ENCODE results near the gene SPACA7.

GRCh38 chr13:112444416-112445399 is 68.6 kb downstream of the SPACA7 start:
- no peak for TF ChIP-seq SMC3 (conservative IDR thresholded peaks at IDR 0.05; ENCODE audit: insufficient read depth, low read depth, low read length)
- TF ChIP-seq ZNF280B (CRISPR knock-in tag; IDR thresholded peaks at IDR 0.05): no peak
- TF ChIP-seq MAZ (CRISPR knock-in tag; conservative IDR thresholded peaks at IDR 0.05 in 1 of 2, IDR thresholded peaks at IDR 0.05 in 1 of 2): no peak
- TF ChIP-seq XRCC5 (IDR thresholded peaks at IDR 0.05; ENCODE audit: low read depth, low read length): no peak
- TF ChIP-seq RUNX1 (IDR thresholded peaks at IDR 0.05; ENCODE audit: low read depth): no peak
- TF ChIP-seq KAT7 (CRISPR knock-in tag; IDR thresholded peaks at IDR 0.05; ENCODE audit: borderline replicate concordance): no peak

Data from K562 (cell line).